Frontal cortex (tissue), 4 donors: Measurements from ENCODE around the gene TMEM33. TPM values are rescaled to one million over a fixed set of nuclear protein-coding genes. Genes with fewer than 3 reads are reported as not detected.

Experiments used
- DNase-seq, 2 donors: peaks; one replicate each; pipeline ENCODE4 v3.0.0; 2012; ENCODE audit warnings: low spot score in 2 of 2
- FAIRE-seq: peaks from 2 replicates; lab custom pipeline; 2012; peaks lifted over from hg19 to GRCh38; lab: Jason Lieb, UNC
- total RNA-seq: library from RNA; depleted of rRNA; stranded (reverse); fragments of >200 nt; gene quantifications from one replicate; pipeline ENCODE4 v1.2.3, GENCODE V29; 2014
- donor health status: control.
- donor health status: control.
- donor health status: control.

TMEM33 gene
- total RNA-seq, 1 donor from 2014 or later, result 56.3 TPM

- DNase-seq, result no peak
- FAIRE-seq, result no peak
These were observed 722 bp upstream of the TMEM33 start for GRCh38 chr4:41934514-41934900.

- DNase-seq (no peak), FAIRE-seq (no peak)
These were observed 408 bp downstream of the TMEM33 start for GRCh38 chr4:41935652-41936021.

- FAIRE-seq (no peak), DNase-seq (no peak)
These were observed 3.9 kb downstream of the TMEM33 start for GRCh38 chr4:41939016-41939626.

- DNase-seq (no peak), FAIRE-seq (no peak)
These were observed 5.6 kb downstream of the TMEM33 start for GRCh38 chr4:41940834-41941233.

GRCh38 chr4:41943506-41943905, 8.3 kb downstream of the TMEM33 start:
- FAIRE-seq (no peak), DNase-seq (no peak)

GRCh38 chr4:41944089-41944488, 8.9 kb downstream of the TMEM33 start:
- FAIRE-seq (no peak), DNase-seq (no peak)

- no peak for FAIRE-seq
- DNase-seq, result no peak
These were observed 14.3 kb downstream of the TMEM33 start for GRCh38 chr4:41949531-41949930.

- FAIRE-seq (no peak), DNase-seq (no peak)
These were observed 22.4 kb downstream of the TMEM33 start for GRCh38 chr4:41957634-41958033.

- DNase-seq, result no peak
- FAIRE-seq, result no peak
These were observed 27.9 kb downstream of the TMEM33 start for GRCh38 chr4:41963105-41963504.

GRCh38 chr4:41964401-41964800, 29.2 kb downstream of the TMEM33 start:
- FAIRE-seq, result no peak

GRCh38 chr4:41967392-41967791, 32.2 kb downstream of the TMEM33 start:
- FAIRE-seq (no peak), DNase-seq (no peak)

More at GRCh38 chr4:41964401-41964800, 29.2 kb downstream of the TMEM33 start:
- no peak for DNase-seq

GRCh38 chr4:41969671-41970070, 34.4 kb downstream of the TMEM33 start:
- DNase-seq (no peak), FAIRE-seq (no peak)

GRCh38 chr4:41975341-41975740, 40.1 kb downstream of the TMEM33 start:
- FAIRE-seq, result no peak

GRCh38 chr4:41976775-41977516, 41.7 kb downstream of the TMEM33 start:
- FAIRE-seq (no peak), DNase-seq (no peak)

More at GRCh38 chr4:41975341-41975740, 40.1 kb downstream of the TMEM33 start:
- DNase-seq, result no peak

- DNase-seq (no peak), FAIRE-seq (no peak)
These were observed 42.5 kb downstream of the TMEM33 start for GRCh38 chr4:41977709-41978108.

GRCh38 chr4:41981456-41981855, 46.2 kb downstream of the TMEM33 start, which contains the start of gene DCAF4L1:
Gene DCAF4L1, plus strand, starts transcription at chr4:41981756. Its CDS starts 37 bp downstream, at chr4:41981793.
- no peak for DNase-seq
- FAIRE-seq, result no peak

GRCh38 chr4:41982716-41983115, 47.5 kb downstream of the TMEM33 start:
- FAIRE-seq (no peak), DNase-seq (no peak)

GRCh38 chr4:41985151-41985550, 49.9 kb downstream of the TMEM33 start:
- FAIRE-seq, result no peak
- DNase-seq, result no peak

GRCh38 chr4:41989994-41990364, 54.8 kb downstream of the TMEM33 start:
- DNase-seq (peak in 1 of 2 donors; percentile 21), FAIRE-seq (no peak)

GRCh38 chr4:41990365-41991111, 55.3 kb downstream of the TMEM33 start, which contains the start of gene SLC30A9:
Gene SLC30A9, plus strand, starts transcription at chr4:41990530. Its CDS starts 122 bp downstream, at chr4:41990652.
- DNase-seq, result peak; percentile 92 to 97
- FAIRE-seq, result peak; percentile 54
